HUES64 (cell line): ENCODE results near the gene PODXL2.

Experiments
- H3K27ac ChIP-seq: 2 replicates; pipeline ENCODE4 v1.7.0; 2013; ENCODE audit warnings: low read depth, low read length, inconsistent platforms
- H3K27me3 ChIP-seq: 2 replicates; pipeline ENCODE4 v1.6.1; 2013; ENCODE audit warnings: mild to moderate bottlenecking, low read length; ENCODE audit not compliant: insufficient read depth
- H3K36me3 ChIP-seq: 2 replicates; pipeline ENCODE4 v1.6.1; 2013; ENCODE audit warnings: mild to moderate bottlenecking, low read length; ENCODE audit not compliant: insufficient read depth
- H3K4me1 ChIP-seq: 2 replicates; pipeline ENCODE4 v1.6.1; 2013; ENCODE audit warnings: mild to moderate bottlenecking, low read length, moderate library complexity; ENCODE audit not compliant: insufficient read depth
- H3K4me3 ChIP-seq: 2 replicates; pipeline ENCODE4 v1.5.1; 2013; ENCODE audit warnings: mild to moderate bottlenecking, low read length, moderate library complexity
- H3K9ac ChIP-seq: 2 replicates; pipeline ENCODE4 v1.6.1; 2013; ENCODE audit warnings: mild to moderate bottlenecking, low read depth, low read length
- H3K9me3 ChIP-seq: 2 replicates; pipeline ENCODE4 v1.6.1; 2013; ENCODE audit warnings: low read depth, low read length; ENCODE audit not compliant: insufficient read depth
- WGBS: fragments of 150-250, 120-280 bp; methylation state at CpG from one replicate; pipeline ENCODE4 v1.1.7; 2013; ENCODE audit warnings: missing lambda C conversion rate; 5-methylcytosine and 5-hydroxymethylcytosine counted together

PODXL2 gene

GRCh38 chr3:127616836-127617605, 12.0 kb upstream of the PODXL2 start:
- H3K27ac ChIP-seq: no peak overlapping the region
- peaks cover 100% of the 10 kb centered on the region for H3K36me3 ChIP-seq
- no peaks in the 10 kb centered on the region for H3K4me1 ChIP-seq
- no peak overlapping the region for H3K4me3 ChIP-seq
- WGBS: 95% methylated on average over 26 of the region's 26 CpGs
- H3K9ac ChIP-seq: no peak overlapping the region
- no peaks in the 10 kb centered on the region for H3K9me3 ChIP-seq
- no peaks in the 10 kb centered on the region for H3K27me3 ChIP-seq

DNA sequence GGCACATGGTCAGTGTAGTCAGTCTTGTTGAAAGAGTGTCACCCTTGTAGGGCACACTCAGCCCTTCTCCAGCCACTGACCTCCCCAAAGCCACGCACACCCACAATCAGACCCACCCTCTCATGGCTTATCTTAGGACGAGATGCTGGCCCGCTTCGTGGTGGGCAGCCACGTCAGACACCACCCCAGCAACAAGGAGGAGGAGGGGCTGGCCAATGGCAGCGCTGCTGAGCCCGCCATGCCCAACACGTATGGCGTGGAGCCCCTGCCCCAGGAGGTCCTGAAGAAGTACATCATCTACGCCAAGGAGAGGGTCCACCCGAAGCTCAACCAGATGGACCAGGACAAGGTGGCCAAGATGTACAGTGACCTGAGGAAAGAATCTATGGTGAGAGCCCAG, 10.1 kb upstream of the PODXL2 start:
- H3K36me3 ChIP-seq: peaks cover 90% of the 10 kb centered on the region
- H3K4me1 ChIP-seq: no peaks in the 10 kb centered on the region
- WGBS: 96% methylated on average over 11 of the region's 11 CpGs

GRCh38 chr3:127620637-127621375, 8.2 kb upstream of the PODXL2 start:
- no peak overlapping the region for H3K9ac ChIP-seq
- no peak overlapping the region for H3K27ac ChIP-seq
- no peaks in the 10 kb centered on the region for H3K9me3 ChIP-seq
- 96% methylated on average over 32 of the region's 32 CpGs for WGBS
- H3K36me3 ChIP-seq: peaks cover 71% of the 10 kb centered on the region
- peaks cover 3% of the 10 kb centered on the region; the same call in 1 of the 2 replicates for H3K27me3 ChIP-seq
- no peak overlapping the region for H3K4me3 ChIP-seq
- no peaks in the 10 kb centered on the region for H3K4me1 ChIP-seq

More for the DNA sequence above, 10.1 kb upstream of the PODXL2 start:
- Histone ChIP-seq H3K9ac (no peak overlapping the region), H3K27me3 (no peaks in the 10 kb centered on the region), H3K9me3 (no peaks in the 10 kb centered on the region), H3K27ac (no peak overlapping the region), H3K4me3 (no peak overlapping the region)

GRCh38 chr3:127622031-127622430, 7.0 kb upstream of the PODXL2 start:
- H3K36me3 ChIP-seq: peaks cover 58% of the 10 kb centered on the region
- peaks cover 14% of the 10 kb centered on the region for H3K27me3 ChIP-seq
- no peaks in the 10 kb centered on the region for H3K9me3 ChIP-seq
- 97% methylated on average over 10 of the region's 11 CpGs for WGBS
- no peak overlapping the region for H3K27ac ChIP-seq
- no peak overlapping the region for H3K9ac ChIP-seq
- no peaks in the 10 kb centered on the region for H3K4me1 ChIP-seq
- H3K4me3 ChIP-seq: no peak overlapping the region

DNA sequence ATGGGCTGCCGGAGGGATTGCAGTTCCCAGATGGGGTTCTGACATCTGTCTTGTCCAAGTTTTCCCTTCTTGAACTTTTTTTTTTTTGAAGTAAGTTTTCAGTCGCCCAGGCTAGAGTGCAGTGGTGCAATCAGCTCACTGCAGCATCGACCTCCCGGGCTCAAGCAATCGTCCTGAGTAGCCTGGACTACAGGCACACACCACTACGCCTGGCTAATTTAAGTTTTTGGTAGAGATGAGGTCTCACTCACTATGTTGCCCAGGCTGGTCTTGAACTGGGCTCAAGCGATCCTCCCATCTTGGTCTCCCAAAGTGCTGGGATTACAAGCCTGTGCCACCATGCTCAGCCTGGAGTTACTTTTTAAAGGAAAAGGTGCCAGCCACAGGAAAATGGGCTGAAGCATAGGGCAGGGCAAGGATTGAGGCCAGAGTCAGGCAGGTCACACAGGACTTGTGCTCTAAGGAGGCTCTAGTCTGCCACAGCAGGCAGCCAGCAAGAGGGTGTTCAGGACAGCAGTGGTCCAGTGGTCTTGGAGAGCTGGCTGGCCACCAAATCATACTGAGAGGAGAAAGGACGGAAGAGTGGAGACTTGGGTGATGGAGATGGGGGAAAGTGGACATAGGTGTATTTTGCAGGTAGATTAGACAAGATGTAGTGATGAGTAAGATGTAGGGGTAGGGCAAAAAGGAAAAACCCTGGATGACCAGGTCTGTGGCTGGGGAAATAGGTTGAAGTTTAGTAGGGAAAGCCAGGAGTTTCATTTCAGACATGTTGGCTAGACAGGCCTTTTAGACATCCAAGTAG, 6.0 kb upstream of the PODXL2 start:
- no peak overlapping the region for H3K9ac ChIP-seq
- WGBS: 94% methylated on average over 8 of the region's 8 CpGs
- H3K27ac ChIP-seq: no peak overlapping the region
- peaks cover 23% of the 10 kb centered on the region for H3K27me3 ChIP-seq
- H3K9me3 ChIP-seq: no peaks in the 10 kb centered on the region
- H3K36me3 ChIP-seq: peaks cover 49% of the 10 kb centered on the region
- no peak overlapping the region for H3K4me3 ChIP-seq
- H3K4me1 ChIP-seq: no peaks in the 10 kb centered on the region

DNA sequence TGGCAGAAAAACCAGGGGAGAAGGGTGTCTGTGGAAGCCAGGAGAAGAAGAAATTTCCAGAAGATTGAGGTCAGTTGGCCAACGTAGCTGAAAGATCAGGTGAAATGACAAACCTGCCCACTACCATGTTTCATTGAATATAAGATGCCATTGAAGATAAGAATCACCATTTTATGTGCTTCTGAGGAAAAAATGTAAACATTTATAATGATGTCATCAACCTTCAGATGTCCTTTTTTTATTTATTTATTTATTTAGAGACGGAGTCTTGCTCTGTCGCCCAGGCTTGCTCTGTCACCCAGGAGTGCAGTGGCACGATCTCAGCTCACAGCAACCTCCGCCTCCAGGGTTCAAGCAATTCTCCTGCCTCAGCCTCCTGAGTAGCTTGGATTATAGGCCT, 4.9 kb upstream of the PODXL2 start:
- Histone ChIP-seq H3K4me3 (no peak overlapping the region), H3K27me3 (peaks cover 32% of the 10 kb centered on the region), H3K27ac (no peak overlapping the region), H3K36me3 (peaks cover 38% of the 10 kb centered on the region), H3K9ac (no peak overlapping the region), H3K9me3 (peaks cover 6% of the 10 kb centered on the region; the same call in 1 of the 2 replicates), H3K4me1 (no peaks in the 10 kb centered on the region)
- 96% methylated on average over 4 of the region's 5 CpGs for WGBS

- Histone ChIP-seq H3K4me3 (no peak overlapping the region), H3K27me3 (peaks cover 47% of the 10 kb centered on the region), H3K9ac (no peak overlapping the region), H3K4me1 (no peaks in the 10 kb centered on the region), H3K27ac (no peak overlapping the region), H3K9me3 (peaks cover 6% of the 10 kb centered on the region; the same call in 1 of the 2 replicates), H3K36me3 (peaks cover 21% of the 10 kb centered on the region)
- 94% methylated on average over 2 of the region's 2 CpGs for WGBS
Measured at GRCh38 chr3:127625821-127626220, 3.2 kb upstream of the PODXL2 start.

DNA sequence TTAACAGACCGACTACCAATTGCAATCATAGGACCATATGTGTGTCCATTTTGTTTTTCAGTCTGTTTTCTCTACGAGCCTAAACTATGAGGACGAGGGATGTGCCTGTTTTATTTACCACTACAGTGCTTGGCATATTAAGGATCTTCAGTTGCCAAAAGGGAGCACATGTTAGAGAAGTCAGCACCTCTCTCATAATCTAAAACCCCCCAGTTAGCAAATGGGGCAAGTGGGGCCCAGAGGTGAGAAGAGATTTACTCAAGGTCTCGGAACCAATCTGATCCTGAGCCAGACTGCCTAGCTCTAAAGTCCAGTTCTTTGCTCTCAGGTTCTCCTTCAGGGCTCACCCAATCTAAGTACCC, 578 bp upstream of the PODXL2 start:
- 0 out of 2 replicates have a peak, but pooled peaks cover 3% of the 10 kb centered on the region for H3K4me1 ChIP-seq
- H3K36me3 ChIP-seq: no peaks in the 10 kb centered on the region

GRCh38 chr3:127629467-127630403, 750 bp downstream of the PODXL2 start:
- Histone ChIP-seq H3K4me3 (peak overlapping the region; percentile 54), H3K36me3 (no peaks in the 10 kb centered on the region), H3K9me3 (peaks cover 6% of the 10 kb centered on the region; the same call in 1 of the 2 replicates), H3K27ac (no peak overlapping the region), H3K27me3 (peaks cover 47% of the 10 kb centered on the region), H3K4me1 (0 out of 2 replicates have a peak, but pooled peaks cover 8% of the 10 kb centered on the region), H3K9ac (peak overlapping the region; percentile 61)
- WGBS: 42% methylated on average over 65 of the region's 65 CpGs

More for the DNA sequence above, 578 bp upstream of the PODXL2 start:
- H3K9me3 ChIP-seq: peaks cover 6% of the 10 kb centered on the region; the same call in 1 of the 2 replicates
- H3K4me3 ChIP-seq: no peak overlapping the region
- no peak overlapping the region for H3K9ac ChIP-seq
- no peak overlapping the region for H3K27ac ChIP-seq
- H3K27me3 ChIP-seq: peaks cover 47% of the 10 kb centered on the region
- WGBS: 97% methylated on average over 4 of the region's 4 CpGs
